Right cardiac atrium (tissue), 5 donors: ENCODE data around the gene LGALS9. TPM values are rescaled to one million over a fixed set of nuclear protein-coding genes. Genes with fewer than 3 reads are reported as not detected.
A peak's percentile ranks its signal among the peaks of the same experiment; 100 is the strongest.

Experiments
- ATAC-seq, 2 donors: fragments of 200-7000 bp; cut with Tn5 transposase; one replicate each; pipeline versions ENCODE4 v1.8.0 to v1.9.1; 2020; ENCODE audit warnings: moderate library complexity in 2 of 2, mild to moderate bottlenecking in 1 of 2
- DNase-seq, 3 donors: peaks; one replicate each; pipeline ENCODE4 v3.0.0-alpha.2; 2020
- H3K27ac ChIP-seq: one replicate; pipeline ENCODE4 v1.5.1; 2013; ENCODE audit warnings: mild to moderate bottlenecking, low read length, control low read depth, moderate library complexity
- H3K27me3 ChIP-seq: one replicate; pipeline ENCODE4 v1.6.1; 2013; ENCODE audit not compliant: control insufficient read depth, insufficient read depth
- H3K4me1 ChIP-seq: one replicate; pipeline ENCODE4 v1.6.1; 2013; ENCODE audit warnings: low read length; ENCODE audit not compliant: control insufficient read depth, insufficient read depth
- H3K4me3 ChIP-seq: one replicate; pipeline ENCODE4 v1.5.1; 2013; ENCODE audit warnings: low read length, control low read depth
- H3K9me3 ChIP-seq: one replicate; pipeline ENCODE4 v1.6.1; 2013; ENCODE audit warnings: low read length; ENCODE audit not compliant: control insufficient read depth
- WGBS: extraction: QIAGEN DNeasy Blood & Tissue Kit; methylation state at CpG from one replicate; pipeline ENCODE4 v1.1.7; 2013; 5-methylcytosine and 5-hydroxymethylcytosine counted together
- intact Hi-C, 4 donors: fragments of 100-400 bp; cut with DNase I; formaldehyde crosslinking; loops; one replicate each; pipeline versions ENCODE4 v1.11.0 to v1.14.0; 2022 to 2023
- polyA plus RNA-seq: library from polyadenylated mRNA; stranded (reverse); fragments of 200-250 nt; gene quantifications from one replicate; pipeline ENCODE4 v1.2.3, GENCODE V29; 2013
- total RNA-seq, 4 donors: library from RNA; stranded (reverse); fragmentation: NEBNext Ultra II Directional; extraction: Animal tissue kit (Norgen Biotek cat#: 25700); gene quantifications; one replicate each; pipeline ENCODE4 v1.2.1, GENCODE V29; 2021
- donor health status: healthy with polysubstance abuse.
- donor health status: DM: no; HTN: yes; CAD: no.
- donor health status: DM: no; HTN: no; CAD: no.
- donor health status: DM: no; HTN: yes; CAD: no; lungs with severe emphysema.
- donor health status: DM: yes; HTN: yes; CAD: no.

The LGALS9 gene
- total and polyA plus RNA-seq, 5 donors: 8.9 to 30.5 (median 19.7) TPM

GRCh38 chr17:27595208-27595607 lies 35.8 kb upstream of the LGALS9 start:
- Histone ChIP-seq H3K9me3 (no peaks in the 10 kb centered on the region), H3K27me3 (no peaks in the 10 kb centered on the region), H3K27ac (no peak overlapping the region), H3K4me3 (no peak overlapping the region), H3K4me1 (no peaks in the 10 kb centered on the region)
- intact Hi-C loops: loop anchor here in 3 of 4 donors (5.0 kb wide), 2 partner anchors 138 to 243 kb away; partner anchors contain the start of gene KSR1 (in 3 of the 3)
- no peak for DNase-seq
- ATAC-seq: no peak
- WGBS: 94% methylated on average over 2 of the region's 2 CpGs

GRCh38 chr17:27596096-27596495 lies 34.9 kb upstream of the LGALS9 start:
- H3K27ac ChIP-seq: no peak overlapping the region
- WGBS: 50% methylated on average over 4 of the region's 4 CpGs

GRCh38 chr17:27596566-27597187 lies 34.3 kb upstream of the LGALS9 start:
- Histone ChIP-seq H3K9me3 (no peaks in the 10 kb centered on the region), H3K4me1 (no peaks in the 10 kb centered on the region), H3K27me3 (no peaks in the 10 kb centered on the region), H3K4me3 (no peak overlapping the region), H3K27ac (no peak overlapping the region)
- DNase-seq (peak in 1 of 3 donors; percentile 44), ATAC-seq (no peak)
- intact Hi-C loops: loop anchor here in 3 of 4 donors (5.0 kb wide), 2 partner anchors 139 to 244 kb away; partner anchors contain the start of gene KSR1 (in 3 of the 3)
- WGBS: 53% methylated on average over 9 of the region's 9 CpGs

More at GRCh38 chr17:27596096-27596495, 34.9 kb upstream of the LGALS9 start:
- no peaks in the 10 kb centered on the region for H3K27me3 ChIP-seq
- H3K9me3 ChIP-seq: no peaks in the 10 kb centered on the region
- no peaks in the 10 kb centered on the region for H3K4me1 ChIP-seq
- peak in 1 of 2 donors; percentile 36 for ATAC-seq
- H3K4me3 ChIP-seq: no peak overlapping the region
- peak in 1 of 3 donors; percentile 26 for DNase-seq
- intact Hi-C loops: loop anchor here in 3 of 4 donors (5.0 kb wide), 2 partner anchors 139 to 244 kb away; partner anchors contain the start of gene KSR1 (in 3 of the 3)

GRCh38 chr17:27597188-27597580 lies 33.8 kb upstream of the LGALS9 start:
- ATAC-seq: no peak
- no peak overlapping the region for H3K4me3 ChIP-seq
- no peaks in the 10 kb centered on the region for H3K4me1 ChIP-seq
- WGBS: 91% methylated on average over 10 of the region's 10 CpGs
- H3K27ac ChIP-seq: no peak overlapping the region
- DNase-seq: peak in 1 of 3 donors; percentile 54
- no peaks in the 10 kb centered on the region for H3K27me3 ChIP-seq
- intact Hi-C loops: loop anchor here in 3 of 4 donors (5.0 kb wide), 2 partner anchors 140 to 245 kb away; partner anchors contain the start of gene KSR1 (in 3 of the 3)
- no peaks in the 10 kb centered on the region for H3K9me3 ChIP-seq

- H3K9me3 ChIP-seq: no peaks in the 10 kb centered on the region
- 82% methylated on average over 5 of the region's 5 CpGs for WGBS
- DNase-seq (peak in 1 of 3 donors; percentile 20), ATAC-seq (no peak)
- intact Hi-C loops: loop anchor here in 3 of 4 donors (5.0 kb wide), 2 partner anchors 141 to 246 kb away; partner anchors contain the start of gene KSR1 (in 3 of the 3)
- no peaks in the 10 kb centered on the region for H3K27me3 ChIP-seq
- no peak overlapping the region for H3K27ac ChIP-seq
- H3K4me1 ChIP-seq: no peaks in the 10 kb centered on the region
- H3K4me3 ChIP-seq: no peak overlapping the region
These were observed 33.1 kb upstream of the LGALS9 start for GRCh38 chr17:27597783-27598320.

GRCh38 chr17:27598337-27599050 lies 32.5 kb upstream of the LGALS9 start:
- Histone ChIP-seq H3K9me3 (no peaks in the 10 kb centered on the region), H3K27ac (no peak overlapping the region), H3K4me3 (no peak overlapping the region), H3K27me3 (no peaks in the 10 kb centered on the region), H3K4me1 (no peaks in the 10 kb centered on the region)
- intact Hi-C loops: loop anchor here in 3 of 4 donors (5.0 kb wide), 2 partner anchors 141 to 246 kb away; partner anchors contain the start of gene KSR1 (in 3 of the 3)
- DNase-seq (peak in 1 of 3 donors; percentile 40), ATAC-seq (no peak)
- 79% methylated on average over 17 of the region's 17 CpGs for WGBS

- H3K9me3 ChIP-seq: no peaks in the 10 kb centered on the region
- DNase-seq (no peak), ATAC-seq (no peak)
- intact Hi-C loops: loop anchor here (2.0 to 10.0 kb wide), 8 partner anchors 143 to 366 kb away; partner anchors contain the start of gene KSR1 (in 1 of the 4)
- H3K27ac ChIP-seq: no peak overlapping the region
- H3K27me3 ChIP-seq: no peaks in the 10 kb centered on the region
- 91% methylated on average over 8 of the region's 8 CpGs for WGBS
- no peak overlapping the region for H3K4me3 ChIP-seq
- no peaks in the 10 kb centered on the region for H3K4me1 ChIP-seq
These were observed 30.5 kb upstream of the LGALS9 start for GRCh38 chr17:27600471-27600870.

- Histone ChIP-seq H3K9me3 (no peaks in the 10 kb centered on the region), H3K27me3 (no peaks in the 10 kb centered on the region), H3K4me1 (no peaks in the 10 kb centered on the region), H3K4me3 (no peak overlapping the region), H3K27ac (no peak overlapping the region)
- WGBS: 66% methylated on average over 11 of the region's 11 CpGs
- intact Hi-C loops: loop anchor here (2.0 to 10.0 kb wide), 8 partner anchors 144 to 367 kb away; partner anchors contain the start of gene KSR1 (in 1 of the 4)
- peak; percentile 75 to 91 (median 86) for DNase-seq
- peak; percentile 33 to 70 for ATAC-seq
These were observed 29.7 kb upstream of the LGALS9 start for GRCh38 chr17:27601069-27601974.

GRCh38 chr17:27601975-27602302 lies 29.0 kb upstream of the LGALS9 start:
- H3K27me3 ChIP-seq: no peaks in the 10 kb centered on the region
- 85% methylated on average over 2 of the region's 2 CpGs for WGBS
- ATAC-seq: no peak
- no peak overlapping the region for H3K4me3 ChIP-seq
- no peaks in the 10 kb centered on the region for H3K4me1 ChIP-seq
- no peak overlapping the region for H3K27ac ChIP-seq
- H3K9me3 ChIP-seq: no peaks in the 10 kb centered on the region
- DNase-seq: peak in 1 of 3 donors; percentile 15
- intact Hi-C loops: loop anchor here (2.0 to 10.0 kb wide), 9 partner anchors 49 to 367 kb away; partner anchors contain the start of gene KSR1 (in 1 of the 4)
